ENCODE results near the gene SKOR2. TPM values are rescaled to one million over a fixed set of nuclear protein-coding genes. Genes with fewer than 3 reads are reported as not detected.
"Not testable (repeated sequence)": the region's sequence is repeated elsewhere in the genome, so short reads cannot be mapped to it uniquely, and the experiment has no call there.

SKOR2 gene
- total RNA-seq, 4 donors from 2014 or later: not detected

DNA sequence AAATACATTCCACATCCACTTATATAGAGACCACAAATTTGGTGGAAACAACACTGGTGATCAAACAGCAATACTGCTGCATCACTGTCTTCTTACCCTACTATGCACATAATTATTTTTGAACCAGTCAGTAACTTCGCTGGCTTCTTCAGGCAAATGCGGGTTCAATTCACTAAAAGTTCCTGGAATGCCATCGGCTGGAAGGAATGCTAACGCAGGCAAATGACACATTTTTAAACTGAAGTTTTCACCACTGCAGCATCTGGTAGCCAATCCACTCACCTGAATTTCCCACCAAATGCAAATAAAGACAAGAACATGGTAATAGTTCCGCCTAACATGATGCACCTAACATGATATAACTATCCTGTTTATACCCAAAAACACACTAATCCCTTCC lies 91.2 kb downstream of the SKOR2 start:
- no peak for DNase-seq
- TF ChIP-seq CTCF (IDR thresholded peaks at IDR 0.05) (no peak), POLR2A (IDR thresholded peaks at IDR 0.05) (no peak)
- no peaks in the 10 kb centered on the region for H3K9me3 ChIP-seq
- H3K27me3 ChIP-seq: no peaks in the 10 kb centered on the region
- no peak overlapping the region for H3K4me3 ChIP-seq
- H3K27ac ChIP-seq: no peak overlapping the region
- H3K36me3 ChIP-seq: peaks cover 0 to 16% (median 0%) of the 10 kb centered on the region in 3 donors
- 93 to 98% methylated on average over 5 of the region's 5 CpGs for WGBS, 2 donors
- no peaks in the 10 kb centered on the region for H3K4me1 ChIP-seq
- intact Hi-C loops (cut with DNase I): no loop called here

DNA sequence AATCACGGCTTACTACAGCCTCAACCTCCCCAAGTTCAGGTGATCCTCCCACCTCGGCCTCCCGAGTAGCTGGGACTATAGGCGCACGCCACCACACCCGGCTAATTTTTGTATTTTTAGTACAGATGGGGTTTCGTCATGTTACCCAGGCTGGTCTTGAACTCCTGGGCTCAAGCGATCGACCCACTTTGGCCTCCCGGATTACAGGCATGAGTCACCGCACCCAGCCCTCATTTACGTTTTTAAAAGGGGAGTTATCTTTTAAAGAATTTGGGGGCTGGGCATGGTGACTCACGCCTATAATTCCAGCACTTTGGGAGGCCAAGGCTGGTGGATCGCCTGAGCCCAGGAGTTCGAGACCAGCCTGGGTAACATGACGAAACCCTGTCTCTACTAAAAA lies 93.1 kb downstream of the SKOR2 start:
- peaks cover 0 to 34% (median 0%) of the 10 kb centered on the region in 3 donors for H3K36me3 ChIP-seq
- H3K27me3 ChIP-seq; H3K4me3 ChIP-seq; intact Hi-C loops (cut with DNase I); DNase-seq; H3K9me3 ChIP-seq; H3K27ac ChIP-seq; H3K4me1 ChIP-seq: not testable (repeated sequence)
- 91 to 96% methylated on average over 16 of the region's 16 CpGs for WGBS, 2 donors

Small RNAs within 50 kb of the gene (small RNA-seq; reads per million reads assigned to genes)
- gene RNU6-1131P: 0 reads per million in 4 donors

Other genes with a start within 250 kb of the SKOR2 start
- gene ELOA2, start 216.0 kb downstream of the SKOR2 start, total RNA-seq: under 1 TPM in 1 of 4 donors, not detected in 3; 0.38 TPM
- 10 to 100 TPM; 14.9 to 22.9 (median 18.8) TPM for gene HDHD2, start 101.2 kb downstream of the SKOR2 start, total RNA-seq
- 10 to 100 TPM in 2 of 4 donors, 1 to 10 TPM in 2; 5.3 to 14.1 (median 11.1) TPM for gene IER3IP1, start 75.3 kb downstream of the SKOR2 start, total RNA-seq

Measured in esophagus squamous epithelium (tissue), 5 donors.